Adrenal gland (tissue), 5 donors: ENCODE measurements around the gene CLPX.

Source experiments
- POLR2A ChIP-seq, 2 donors: fragments of 450-650 bp; IDR thresholded peaks; one replicate each; pipeline ENCODE4 v1.6.1; 2017; ENCODE audit warnings: antibody characterized with exemption in 2 of 2, mild to moderate bottlenecking in 2 of 2, moderate library complexity in 1 of 2
- TF ChIP-seq, protein P1 (sequence below), 6 experiments: fragments of 450-650 bp in 4 of 6; fragments of 200-600 bp in 2 of 6; sonication (generic) in 1 of 6; IDR thresholded peaks; 1 replicate in 5 of 6; 2 replicates in 1 of 6; pipeline versions ENCODE4 v1.5.1 to v1.8.0; 2016 to 2021; ENCODE audit warnings: antibody characterized with exemption in 6 of 6, mild to moderate bottlenecking in 2 of 6, moderate library complexity in 1 of 6
- donor health status: DM: no; HTN: no; CAD: no.

DNA sequence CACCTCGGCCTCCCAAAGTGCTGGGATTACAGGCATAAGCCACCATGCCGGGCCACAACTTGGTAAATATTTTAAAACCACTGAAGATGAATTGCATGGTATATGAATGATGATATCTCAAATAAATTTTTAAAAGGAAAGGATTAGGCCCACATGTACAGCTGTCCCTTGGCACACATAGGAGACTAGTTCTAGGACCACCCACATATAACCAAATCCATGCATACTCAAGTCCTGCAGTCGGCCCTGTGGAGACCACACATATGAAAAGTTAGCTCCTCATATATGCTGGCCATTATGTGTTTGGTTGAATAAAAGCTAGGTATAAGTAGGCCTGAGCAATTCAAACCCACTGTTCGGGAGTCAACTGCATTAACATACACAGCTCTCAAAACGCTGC, 10.6 kb downstream of the CLPX start:
- TF ChIP-seq, protein P1, sequence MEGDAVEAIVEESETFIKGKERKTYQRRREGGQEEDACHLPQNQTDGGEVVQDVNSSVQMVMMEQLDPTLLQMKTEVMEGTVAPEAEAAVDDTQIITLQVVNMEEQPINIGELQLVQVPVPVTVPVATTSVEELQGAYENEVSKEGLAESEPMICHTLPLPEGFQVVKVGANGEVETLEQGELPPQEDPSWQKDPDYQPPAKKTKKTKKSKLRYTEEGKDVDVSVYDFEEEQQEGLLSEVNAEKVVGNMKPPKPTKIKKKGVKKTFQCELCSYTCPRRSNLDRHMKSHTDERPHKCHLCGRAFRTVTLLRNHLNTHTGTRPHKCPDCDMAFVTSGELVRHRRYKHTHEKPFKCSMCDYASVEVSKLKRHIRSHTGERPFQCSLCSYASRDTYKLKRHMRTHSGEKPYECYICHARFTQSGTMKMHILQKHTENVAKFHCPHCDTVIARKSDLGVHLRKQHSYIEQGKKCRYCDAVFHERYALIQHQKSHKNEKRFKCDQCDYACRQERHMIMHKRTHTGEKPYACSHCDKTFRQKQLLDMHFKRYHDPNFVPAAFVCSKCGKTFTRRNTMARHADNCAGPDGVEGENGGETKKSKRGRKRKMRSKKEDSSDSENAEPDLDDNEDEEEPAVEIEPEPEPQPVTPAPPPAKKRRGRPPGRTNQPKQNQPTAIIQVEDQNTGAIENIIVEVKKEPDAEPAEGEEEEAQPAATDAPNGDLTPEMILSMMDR (IDR thresholded peaks at IDR 0.05) = no peak
- TF ChIP-seq POLR2A (IDR thresholded peaks at IDR 0.05) = no peak
